Neutrophil (primary cell): Measurements from ENCODE around the gene SERPINA12.

Experiments
- H3K27ac ChIP-seq: fragments of 200-600 bp; sonication (generic); 2 replicates; pipeline ENCODE4 v1.5.1; 2016; ENCODE audit warnings: mild to moderate bottlenecking, moderate library complexity
- H3K27me3 ChIP-seq: fragments of 200-600 bp; sonication (generic); 2 replicates; pipeline ENCODE4 v1.6.0; 2016; ENCODE audit warnings: mild to moderate bottlenecking
- H3K36me3 ChIP-seq: fragments of 200-600 bp; sonication (generic); 2 replicates; pipeline ENCODE4 v1.5.1; 2017
- H3K4me1 ChIP-seq, 2 experiments: fragments of 200-600 bp in 1 of 2; sonication (generic) in 1 of 2; 1 replicate in 1 of 2; 2 replicates in 1 of 2; pipeline versions ENCODE4 v1.5.1 to v1.6.1; 2013 to 2016; ENCODE audit warnings: low read depth in 1 of 2, low read length in 1 of 2, mild to moderate bottlenecking in 1 of 2, moderate library complexity in 1 of 2; ENCODE audit not compliant: control insufficient read depth in 1 of 2, insufficient read depth in 1 of 2
- H3K4me3 ChIP-seq, 2 experiments: fragments of 200-600 bp in 1 of 2; sonication (generic) in 1 of 2; 1 replicate in 1 of 2; 2 replicates in 1 of 2; pipeline ENCODE4 v1.5.1; 2013 to 2016; ENCODE audit warnings: low read depth in 1 of 2, low read length in 1 of 2, mild to moderate bottlenecking in 1 of 2, moderate library complexity in 1 of 2
- H3K9me3 ChIP-seq: fragments of 200-600 bp; sonication (generic); 2 replicates; pipeline ENCODE4 v1.5.1; 2016
- TF ChIP-seq, protein P1 (sequence below): fragments of 200-600 bp; sonication (generic); IDR thresholded peaks from 2 replicates; pipeline ENCODE4 v1.5.1; 2016; ENCODE audit warnings: antibody characterized with exemption

The SERPINA12 gene

DNA sequence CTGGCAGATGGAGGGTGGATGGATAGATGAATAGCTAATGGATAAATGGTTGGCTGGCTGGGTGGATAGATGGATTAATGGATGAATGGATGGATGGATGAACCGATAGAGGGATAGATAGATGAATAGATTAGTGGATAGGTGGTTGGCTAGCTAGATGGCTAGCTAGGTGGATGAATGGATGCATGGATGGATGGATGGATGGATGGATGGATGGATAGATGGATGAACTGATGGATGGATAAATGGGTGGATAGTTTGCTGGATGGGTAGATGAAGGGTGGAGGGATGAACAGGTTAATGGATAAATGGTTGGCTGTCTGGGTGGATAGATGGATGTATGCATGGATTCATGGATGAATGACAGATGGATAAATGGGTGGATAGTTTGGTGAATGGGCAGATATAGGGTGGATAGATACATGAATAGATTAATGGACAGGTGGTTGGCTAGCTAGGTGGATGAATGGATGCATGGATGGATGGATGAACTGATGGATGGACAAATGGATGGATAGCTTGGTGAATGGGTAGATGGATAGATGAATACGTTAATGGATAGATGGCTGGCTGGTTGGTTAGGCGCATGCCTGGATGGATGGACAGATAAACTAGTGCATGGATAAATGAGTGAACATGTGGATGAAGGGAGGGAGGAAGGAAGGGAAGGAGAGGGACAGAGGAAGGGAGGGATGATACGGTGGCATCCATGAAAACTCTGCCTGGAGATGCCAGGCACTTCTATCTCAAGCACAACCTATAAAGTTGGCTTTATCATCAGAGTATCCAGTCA is 41.3 kb downstream of the SERPINA12 start:
- peaks cover 9% of the 10 kb centered on the region for H3K9me3 ChIP-seq
- no peak overlapping the region for H3K27ac ChIP-seq
- TF ChIP-seq, protein P1, sequence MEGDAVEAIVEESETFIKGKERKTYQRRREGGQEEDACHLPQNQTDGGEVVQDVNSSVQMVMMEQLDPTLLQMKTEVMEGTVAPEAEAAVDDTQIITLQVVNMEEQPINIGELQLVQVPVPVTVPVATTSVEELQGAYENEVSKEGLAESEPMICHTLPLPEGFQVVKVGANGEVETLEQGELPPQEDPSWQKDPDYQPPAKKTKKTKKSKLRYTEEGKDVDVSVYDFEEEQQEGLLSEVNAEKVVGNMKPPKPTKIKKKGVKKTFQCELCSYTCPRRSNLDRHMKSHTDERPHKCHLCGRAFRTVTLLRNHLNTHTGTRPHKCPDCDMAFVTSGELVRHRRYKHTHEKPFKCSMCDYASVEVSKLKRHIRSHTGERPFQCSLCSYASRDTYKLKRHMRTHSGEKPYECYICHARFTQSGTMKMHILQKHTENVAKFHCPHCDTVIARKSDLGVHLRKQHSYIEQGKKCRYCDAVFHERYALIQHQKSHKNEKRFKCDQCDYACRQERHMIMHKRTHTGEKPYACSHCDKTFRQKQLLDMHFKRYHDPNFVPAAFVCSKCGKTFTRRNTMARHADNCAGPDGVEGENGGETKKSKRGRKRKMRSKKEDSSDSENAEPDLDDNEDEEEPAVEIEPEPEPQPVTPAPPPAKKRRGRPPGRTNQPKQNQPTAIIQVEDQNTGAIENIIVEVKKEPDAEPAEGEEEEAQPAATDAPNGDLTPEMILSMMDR, result no peak
- no peak overlapping the region for H3K4me3 ChIP-seq
- H3K27me3 ChIP-seq, result peaks cover 5% of the 10 kb centered on the region
- no peaks in the 10 kb centered on the region for H3K36me3 ChIP-seq
- no peaks in the 10 kb centered on the region for H3K4me1 ChIP-seq

DNA sequence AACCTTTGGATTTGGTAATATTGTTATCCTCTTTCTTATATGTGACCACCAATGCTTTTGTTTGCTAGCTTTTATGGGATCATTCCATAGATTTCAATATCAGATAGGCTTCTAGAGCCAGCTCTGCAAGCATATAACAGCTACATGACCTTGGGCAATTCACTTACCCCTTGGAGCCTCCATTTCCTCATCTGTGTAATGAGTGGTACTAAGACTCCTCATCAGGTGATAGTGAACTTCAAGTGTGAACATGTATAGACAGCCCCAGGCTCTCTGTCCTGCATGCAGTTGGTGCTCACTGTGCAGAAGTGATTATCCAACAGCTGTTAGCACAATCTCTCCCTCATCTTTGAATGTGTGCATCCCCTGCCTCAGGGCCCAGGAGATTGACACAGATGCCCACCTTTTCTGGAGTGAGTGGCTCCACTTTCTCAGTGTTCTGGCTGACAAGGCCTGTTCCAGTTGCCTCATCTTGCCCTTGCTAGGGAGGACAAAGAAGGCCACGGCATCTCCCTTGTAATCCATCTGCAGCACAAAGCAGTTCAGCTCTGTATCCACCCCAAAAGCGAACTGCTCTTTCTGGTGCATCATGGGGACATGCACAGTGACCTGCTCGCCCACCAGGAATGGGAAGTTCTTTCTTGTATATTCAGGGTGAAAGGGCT is 42.4 kb downstream of the SERPINA12 start:
- peaks cover 9% of the 10 kb centered on the region for H3K9me3 ChIP-seq
- TF ChIP-seq, protein P1, result no peak
- peaks cover 5% of the 10 kb centered on the region for H3K27me3 ChIP-seq

DNA sequence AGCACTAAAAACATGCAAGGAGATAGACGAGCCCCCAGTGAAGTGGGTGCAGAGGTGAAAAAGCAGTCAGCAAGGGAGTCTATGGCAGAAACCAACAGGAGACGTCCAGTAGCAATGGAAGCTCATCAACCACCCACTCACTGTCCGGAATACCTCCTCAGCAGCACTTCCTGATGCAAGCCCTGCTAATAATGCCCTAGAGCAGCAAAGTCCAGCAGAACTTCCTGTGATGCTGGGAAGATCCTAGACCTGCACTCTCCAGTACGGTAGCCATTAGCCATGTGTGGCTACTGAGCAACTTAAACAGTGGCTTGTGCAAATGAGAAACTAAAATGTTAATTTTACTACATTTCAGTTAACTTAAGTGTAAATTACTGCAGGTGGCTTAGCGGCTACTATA is 44.2 kb downstream of the SERPINA12 start:
- H3K27ac ChIP-seq, result no peak overlapping the region
- no peaks in the 10 kb centered on the region for H3K27me3 ChIP-seq
- no peaks in the 10 kb centered on the region for H3K4me1 ChIP-seq
- no peaks in the 10 kb centered on the region for H3K36me3 ChIP-seq
- H3K4me3 ChIP-seq, result no peak overlapping the region
- TF ChIP-seq, protein P1, result no peak
- H3K9me3 ChIP-seq, result peaks cover 9% of the 10 kb centered on the region

More for the DNA sequence above, 42.4 kb downstream of the SERPINA12 start:
- H3K4me1 ChIP-seq, result no peaks in the 10 kb centered on the region
- H3K36me3 ChIP-seq, result no peaks in the 10 kb centered on the region
- no peak overlapping the region for H3K27ac ChIP-seq
- H3K4me3 ChIP-seq, result no peak overlapping the region

DNA sequence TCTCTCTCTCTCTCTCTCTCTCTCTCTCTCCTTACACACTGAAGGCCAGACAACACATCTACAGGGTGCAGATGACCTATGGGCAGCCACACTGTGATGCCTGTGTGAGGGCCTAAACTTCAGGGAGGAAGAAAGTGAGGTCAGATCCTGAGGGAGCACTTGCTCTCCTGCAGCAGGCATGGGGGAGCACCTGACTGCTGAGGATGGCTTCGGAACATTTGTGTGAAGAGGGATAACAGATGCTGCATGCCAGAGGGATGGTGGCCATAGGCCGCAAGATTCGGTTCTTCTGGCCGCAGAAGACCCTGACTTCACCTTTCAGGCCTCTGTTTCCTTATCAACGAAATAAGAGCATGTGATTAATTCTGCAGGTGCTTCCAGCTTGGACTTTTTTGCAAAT is 45.0 kb downstream of the SERPINA12 start:
- Histone ChIP-seq H3K36me3 (no peaks in the 10 kb centered on the region), H3K27ac (no peak overlapping the region), H3K4me3 (no peak overlapping the region), H3K4me1 (no peaks in the 10 kb centered on the region), H3K27me3 (no peaks in the 10 kb centered on the region), H3K9me3 (peaks cover 9% of the 10 kb centered on the region)
- TF ChIP-seq, protein P1, result no peak

DNA sequence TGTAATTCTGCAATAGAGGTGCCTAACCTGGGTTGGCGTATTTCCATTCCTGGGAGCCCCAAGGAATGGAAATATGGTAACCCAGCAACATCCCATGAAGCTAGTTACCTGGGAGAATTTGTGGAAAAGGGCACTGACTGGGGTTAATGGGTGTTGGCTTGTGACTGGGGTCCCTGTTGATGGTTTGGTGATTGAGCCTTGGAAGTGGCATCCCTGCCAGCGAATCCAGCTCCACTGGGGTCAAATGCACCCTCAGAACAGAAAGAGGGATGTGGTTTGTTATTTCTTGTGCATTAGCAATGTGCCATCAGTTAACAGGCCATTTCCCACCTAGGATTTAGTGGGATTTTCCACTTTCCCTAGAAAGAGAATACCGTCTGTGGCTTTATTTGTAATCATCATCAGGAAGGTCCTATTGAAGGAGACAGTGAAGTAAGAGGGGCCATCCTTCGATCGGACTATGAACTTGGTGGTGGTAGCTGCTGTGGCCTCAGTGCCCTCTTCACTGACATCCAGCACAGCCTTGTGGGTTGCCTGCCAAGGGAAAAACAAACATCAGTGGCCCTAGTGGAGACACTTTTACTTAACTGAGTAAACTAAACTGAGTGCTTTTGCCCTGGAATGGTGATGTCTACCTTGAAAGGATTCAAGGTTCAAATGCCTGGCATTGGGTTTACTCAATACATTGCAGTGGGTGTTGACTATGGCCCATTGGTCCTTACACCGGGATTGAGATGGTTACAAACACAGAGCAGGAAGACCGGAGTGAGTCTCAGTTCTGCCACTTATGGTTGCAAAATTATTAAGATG is 46.3 kb downstream of the SERPINA12 start:
- Histone ChIP-seq H3K36me3 (no peaks in the 10 kb centered on the region), H3K27me3 (no peaks in the 10 kb centered on the region), H3K27ac (no peak overlapping the region), H3K9me3 (peaks cover 9% of the 10 kb centered on the region), H3K4me1 (no peaks in the 10 kb centered on the region), H3K4me3 (no peak overlapping the region)
- TF ChIP-seq, protein P1, result no peak
